Subcutaneous abdominal adipose tissue (tissue), 5 donors: ENCODE data around the gene TPK1.

ENCODE experiments used
- H3K27ac ChIP-seq: one replicate; pipeline ENCODE4 v1.7.0; 2013; ENCODE audit warnings: low read depth, mild to moderate bottlenecking, inconsistent platforms, low read length, moderate library complexity
- H3K27me3 ChIP-seq, 5 donors: one replicate each; pipeline ENCODE4 v1.7.0; 2013; ENCODE audit warnings: low read length in 5 of 5, inconsistent platforms in 1 of 5; ENCODE audit not compliant: control insufficient read depth in 5 of 5, insufficient read depth in 4 of 5
- H3K36me3 ChIP-seq, 5 donors: one replicate each; pipeline ENCODE4 v1.7.0; 2013; ENCODE audit warnings: low read length in 5 of 5; ENCODE audit not compliant: control insufficient read depth in 5 of 5, insufficient read depth in 5 of 5
- H3K4me1 ChIP-seq, 5 donors: one replicate each; pipeline ENCODE4 v1.7.0; 2013; ENCODE audit warnings: low read length in 5 of 5, mild to moderate bottlenecking in 3 of 5, moderate library complexity in 1 of 5; ENCODE audit not compliant: control insufficient read depth in 5 of 5, insufficient read depth in 5 of 5
- H3K4me3 ChIP-seq, 5 donors: one replicate each; pipeline ENCODE4 v1.7.0; 2013; ENCODE audit warnings: low read length in 5 of 5, low read depth in 1 of 5
- H3K9ac ChIP-seq, 5 donors: one replicate each; pipeline ENCODE4 v1.7.0; 2013; ENCODE audit warnings: low read length in 5 of 5, mild to moderate bottlenecking in 4 of 5, moderate library complexity in 3 of 5
- H3K9me3 ChIP-seq, 5 donors: one replicate each; pipeline ENCODE4 v1.7.0; 2013; ENCODE audit warnings: low read length in 5 of 5; ENCODE audit not compliant: control insufficient read depth in 5 of 5
- donor health status: healthy.
- donor health status: healthy.
- donor health status: healthy.
- donor health status: healthy.
- donor health status: healthy.

TPK1 gene

GRCh38 chr7:144513334-144513733 is 322.5 kb downstream of the TPK1 start:
- H3K4me3 ChIP-seq: no peak overlapping the region
- H3K36me3 ChIP-seq: no peaks in the 10 kb centered on the region
- H3K27me3 ChIP-seq: no peaks in the 10 kb centered on the region
- H3K4me1 ChIP-seq: peaks cover 0 to 3% (median 0%) of the 10 kb centered on the region in 5 donors
- no peak overlapping the region for H3K27ac ChIP-seq
- no peak overlapping the region for H3K9ac ChIP-seq
- no peaks in the 10 kb centered on the region for H3K9me3 ChIP-seq

- peaks cover 0 to 7% (median 4%) of the 10 kb centered on the region in 5 donors for H3K9me3 ChIP-seq
- no peak overlapping the region for H3K4me3 ChIP-seq
- H3K27ac ChIP-seq: no peak overlapping the region
- no peaks in the 10 kb centered on the region for H3K27me3 ChIP-seq
- H3K4me1 ChIP-seq: no peaks in the 10 kb centered on the region
- no peaks in the 10 kb centered on the region for H3K36me3 ChIP-seq
- no peak overlapping the region for H3K9ac ChIP-seq
These were observed 325.2 kb downstream of the TPK1 start for GRCh38 chr7:144510621-144511020.

DNA sequence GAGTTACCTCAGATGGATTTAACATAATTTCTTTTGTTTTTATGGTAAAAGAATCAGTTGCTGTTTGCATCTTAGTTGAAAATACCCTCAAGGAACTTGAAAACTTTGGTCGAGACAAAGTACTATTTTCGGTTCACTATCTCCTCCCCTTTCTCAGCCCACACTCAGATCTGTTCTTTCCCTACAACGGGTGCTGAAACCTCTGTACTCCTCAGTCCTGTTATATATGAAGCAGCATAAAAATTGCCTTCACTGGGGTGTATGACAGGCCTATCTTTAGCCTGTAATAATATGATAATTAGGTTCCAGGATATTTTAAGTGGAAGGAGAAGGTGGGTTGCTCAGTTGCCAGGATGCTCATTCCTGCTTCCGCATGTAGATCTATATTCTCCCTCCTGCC is 327.2 kb downstream of the TPK1 start:
- H3K4me1 ChIP-seq: no peaks in the 10 kb centered on the region
- no peaks in the 10 kb centered on the region for H3K36me3 ChIP-seq
- H3K4me3 ChIP-seq: no peak overlapping the region
- peaks cover 0 to 8% (median 7%) of the 10 kb centered on the region in 5 donors for H3K9me3 ChIP-seq
- no peak overlapping the region for H3K9ac ChIP-seq
- no peak overlapping the region for H3K27ac ChIP-seq
- no peaks in the 10 kb centered on the region for H3K27me3 ChIP-seq

DNA sequence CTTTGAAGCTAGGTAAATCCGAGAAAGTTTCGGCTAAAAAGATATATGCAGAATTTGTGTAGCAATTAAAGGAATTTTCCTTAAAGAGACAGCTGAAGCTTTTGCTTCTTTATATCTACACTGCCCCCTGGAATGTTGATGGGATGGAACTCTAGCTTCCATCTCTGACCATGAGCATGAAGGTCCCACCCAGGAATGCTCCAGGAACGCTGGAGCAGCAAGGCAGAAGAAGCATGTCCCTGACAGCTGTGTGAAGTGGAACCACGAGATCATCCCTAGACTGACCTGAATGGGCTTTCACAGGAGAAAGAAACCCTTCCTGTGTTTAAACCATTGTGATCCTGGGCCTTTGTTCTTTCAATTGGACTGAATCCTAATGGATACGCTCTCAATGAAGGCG is 332.6 kb downstream of the TPK1 start:
- no peak overlapping the region for H3K9ac ChIP-seq
- no peaks in the 10 kb centered on the region for H3K4me1 ChIP-seq
- H3K4me3 ChIP-seq: no peak overlapping the region
- H3K27me3 ChIP-seq: no peaks in the 10 kb centered on the region
- H3K9me3 ChIP-seq: peaks cover 0 to 8% (median 7%) of the 10 kb centered on the region in 5 donors
- no peaks in the 10 kb centered on the region for H3K36me3 ChIP-seq
- H3K27ac ChIP-seq: no peak overlapping the region

DNA sequence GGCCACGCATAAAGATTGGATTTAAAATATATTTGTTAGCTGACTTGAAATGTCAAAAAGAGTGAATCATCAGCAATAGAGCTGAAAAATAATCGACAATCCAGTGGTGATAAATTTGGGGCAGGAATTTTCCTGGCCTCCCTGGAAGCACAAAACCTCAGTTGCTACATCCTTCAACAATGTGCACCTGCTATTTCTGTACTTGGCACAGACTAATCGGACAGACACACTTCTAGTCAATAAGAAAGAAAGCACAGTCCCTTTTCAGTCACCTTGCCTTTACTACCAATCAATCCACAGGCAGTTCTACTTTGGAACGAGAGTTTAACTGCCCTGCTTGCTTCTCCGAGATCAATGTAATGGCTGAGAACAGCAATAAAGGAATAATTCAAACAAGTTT is 335.6 kb downstream of the TPK1 start:
- Histone ChIP-seq H3K9me3 (peaks cover 0 to under 1% (median 0%) of the 10 kb centered on the region in 5 donors), H3K4me3 (no peak overlapping the region), H3K36me3 (no peaks in the 10 kb centered on the region), H3K4me1 (no peaks in the 10 kb centered on the region), H3K27ac (no peak overlapping the region), H3K9ac (no peak overlapping the region), H3K27me3 (no peaks in the 10 kb centered on the region)

DNA sequence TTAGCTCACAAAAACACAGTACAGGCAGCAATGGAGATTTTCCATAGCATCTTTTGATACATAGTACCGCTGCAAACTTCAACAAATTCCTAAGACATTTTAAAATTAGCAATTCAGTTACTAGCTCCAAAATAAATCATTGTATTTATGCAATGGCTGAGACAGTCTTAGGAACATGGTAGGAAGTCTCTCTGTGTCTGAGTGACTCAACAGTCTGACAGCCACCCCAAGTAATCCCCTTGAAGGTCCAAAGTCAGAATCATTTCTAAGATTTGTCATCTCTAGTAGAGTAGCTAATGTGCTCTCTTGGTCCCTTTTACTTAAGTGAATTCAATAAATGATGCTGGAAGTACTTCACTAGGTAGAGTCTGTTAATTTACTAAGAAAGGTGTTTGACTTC is 338.6 kb downstream of the TPK1 start:
- Histone ChIP-seq H3K9me3 (peaks cover 0 to 6% (median 0%) of the 10 kb centered on the region in 5 donors), H3K27me3 (no peaks in the 10 kb centered on the region), H3K4me3 (no peak overlapping the region), H3K9ac (no peak overlapping the region), H3K4me1 (no peaks in the 10 kb centered on the region), H3K27ac (no peak overlapping the region), H3K36me3 (no peaks in the 10 kb centered on the region)

DNA sequence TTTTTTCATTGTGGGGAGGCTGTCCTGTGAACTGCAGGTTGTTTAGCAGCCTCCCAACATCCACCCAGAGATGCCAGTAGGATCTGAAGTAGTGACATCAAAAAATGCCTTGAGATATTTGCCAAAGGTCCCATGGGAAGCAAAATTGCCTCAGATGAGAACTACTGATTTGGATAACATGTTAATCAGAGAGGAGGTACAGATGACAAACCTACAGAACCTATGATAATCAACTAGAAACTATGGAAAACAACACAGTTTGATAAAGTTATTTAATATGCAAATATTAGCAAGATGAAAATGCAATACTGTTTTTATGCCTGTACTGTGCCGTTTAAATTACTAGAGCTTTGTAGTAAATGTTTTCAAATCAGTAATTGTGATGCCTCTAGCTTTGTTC is 341.5 kb downstream of the TPK1 start:
- Histone ChIP-seq H3K9me3 (peaks cover 0 to 6% (median 0%) of the 10 kb centered on the region in 5 donors), H3K4me1 (no peaks in the 10 kb centered on the region)

GRCh38 chr7:144489504-144489903 is 346.3 kb downstream of the TPK1 start:
- H3K27ac ChIP-seq: no peak overlapping the region
- no peaks in the 10 kb centered on the region for H3K27me3 ChIP-seq
- H3K36me3 ChIP-seq: no peaks in the 10 kb centered on the region
- H3K9me3 ChIP-seq: peaks cover 0 to 5% (median 1%) of the 10 kb centered on the region in 5 donors
- no peaks in the 10 kb centered on the region for H3K4me1 ChIP-seq
- H3K4me3 ChIP-seq: no peak overlapping the region
- H3K9ac ChIP-seq: no peak overlapping the region

More for the DNA sequence above, 341.5 kb downstream of the TPK1 start:
- Histone ChIP-seq H3K27ac (no peak overlapping the region), H3K9ac (no peak overlapping the region), H3K4me3 (no peak overlapping the region), H3K36me3 (no peaks in the 10 kb centered on the region), H3K27me3 (no peaks in the 10 kb centered on the region)

GRCh38 chr7:144488977-144489376 is 346.9 kb downstream of the TPK1 start:
- H3K27me3 ChIP-seq: no peaks in the 10 kb centered on the region
- H3K27ac ChIP-seq: no peak overlapping the region
- peaks cover 0 to 3% (median 0%) of the 10 kb centered on the region in 5 donors for H3K9me3 ChIP-seq
- no peak overlapping the region for H3K9ac ChIP-seq
- no peaks in the 10 kb centered on the region for H3K4me1 ChIP-seq
- no peak overlapping the region for H3K4me3 ChIP-seq
- H3K36me3 ChIP-seq: no peaks in the 10 kb centered on the region

- Histone ChIP-seq H3K9ac (no peak overlapping the region), H3K4me1 (no peaks in the 10 kb centered on the region), H3K4me3 (no peak overlapping the region), H3K9me3 (peaks cover 0 to 3% (median 0%) of the 10 kb centered on the region in 5 donors), H3K36me3 (no peaks in the 10 kb centered on the region), H3K27ac (no peak overlapping the region), H3K27me3 (no peaks in the 10 kb centered on the region)
These were observed 348.0 kb downstream of the TPK1 start for GRCh38 chr7:144487901-144488300.

DNA sequence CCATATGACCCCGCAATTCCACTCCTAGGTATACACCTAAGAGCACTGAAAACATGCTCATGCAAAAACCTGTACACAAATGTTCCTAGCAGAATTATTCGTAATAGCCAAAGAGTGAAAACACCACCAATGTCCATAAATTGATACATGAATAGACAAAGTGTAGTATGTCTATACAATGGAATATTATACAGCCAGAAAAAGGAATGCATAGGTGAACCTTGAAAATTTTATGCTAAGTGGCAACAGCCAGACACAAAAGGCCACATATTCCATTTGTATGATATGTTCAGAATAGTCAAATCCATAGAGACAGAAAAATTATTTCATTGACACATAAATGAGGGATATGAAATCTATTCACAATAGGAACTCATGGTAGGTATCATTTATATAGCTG is 351.4 kb downstream of the TPK1 start:
- peaks cover 0 to 2% (median 0%) of the 10 kb centered on the region in 5 donors for H3K4me1 ChIP-seq
- no peak overlapping the region for H3K27ac ChIP-seq
- H3K4me3 ChIP-seq: no peak overlapping the region
- H3K9ac ChIP-seq: no peak overlapping the region
- H3K9me3 ChIP-seq: peaks cover 0 to 3% (median 0%) of the 10 kb centered on the region in 5 donors
- H3K36me3 ChIP-seq: no peaks in the 10 kb centered on the region
- no peaks in the 10 kb centered on the region for H3K27me3 ChIP-seq
